Measurements from ENCODE around the gene ZBTB37.

The ZBTB37 gene

GRCh38 chr1:173913111-173913510 lies 44.9 kb downstream of the ZBTB37 start:
- Histone ChIP-seq H4K8ac (ENCODE audit: low read depth, low read length) (no peak overlapping the region), H2AFZ (ENCODE audit: low read length) (no peak overlapping the region), H3K4ac (ENCODE audit: low read length) (no peak overlapping the region), H3K4me1 (ENCODE audit: control insufficient read depth in 2 of 2, insufficient read depth in 1 of 2, low read depth in 1 of 2, low read length in 2 of 2) (no peaks in the 10 kb centered on the region), H3K23ac (ENCODE audit: low read depth, low read length, poor library complexity) (no peak overlapping the region), H2BK12ac (ENCODE audit: low read length) (no peak overlapping the region), H3K4me2 (ENCODE audit: insufficient read depth, low read length, poor library complexity, severe bottlenecking) (no peak overlapping the region), H3K4me3 (ENCODE audit: low read length in 2 of 2) (no peak overlapping the region), H4K91ac (ENCODE audit: low read depth, low read length, poor library complexity) (no peak overlapping the region), H2BK5ac (ENCODE audit: low read length) (no peak overlapping the region), H3K9me3 (replicated peaks in 1 of 2; ENCODE audit: control insufficient read depth in 2 of 2, insufficient read depth in 1 of 2, low read depth in 1 of 2, low read length in 2 of 2) (no peaks in the 10 kb centered on the region), H3K9ac (ENCODE audit: low read depth, low read length, poor library complexity) (no peak overlapping the region), H3K27ac (replicated peaks; ENCODE audit: low read length) (no peak overlapping the region), H3K27me3 (ENCODE audit: control insufficient read depth in 3 of 3, insufficient read depth in 3 of 3, low read depth in 1 of 3, low read length in 3 of 3) (no peaks in the 10 kb centered on the region), H2BK15ac (ENCODE audit: low read length) (no peak overlapping the region), H2BK120ac (ENCODE audit: low read depth, low read length) (no peak overlapping the region), H3K36me3 (replicated peaks in 1 of 2; ENCODE audit: control insufficient read depth in 2 of 2, insufficient read depth in 2 of 2, low read length in 2 of 2) (no peaks in the 10 kb centered on the region), H3K79me1 (ENCODE audit: low read depth, low read length) (no peaks in the 10 kb centered on the region), H3K14ac (ENCODE audit: low read length) (no peak overlapping the region), H3K18ac (ENCODE audit: low read length) (no peak overlapping the region), H2AK5ac (ENCODE audit: low read depth, low read length) (no peak overlapping the region)
- no peak for DNase-seq (ENCODE audit: low spot score)
- no CpG with 5 or more reads among the region's 3 CpGs for WGBS, 2 donors (ENCODE audit: extremely low coverage in 2 of 2, insufficient read length in 2 of 2, insufficient replicate concordance in 1 of 2)

GRCh38 chr1:173914366-173914871 lies 46.2 kb downstream of the ZBTB37 start:
- Histone ChIP-seq H3K18ac (ENCODE audit: low read length) (no peak overlapping the region), H3K27me3 (ENCODE audit: control insufficient read depth in 3 of 3, insufficient read depth in 3 of 3, low read depth in 1 of 3, low read length in 3 of 3) (no peaks in the 10 kb centered on the region), H2BK12ac (ENCODE audit: low read length) (no peak overlapping the region), H2BK5ac (ENCODE audit: low read length) (no peak overlapping the region), H3K79me1 (ENCODE audit: low read depth, low read length) (no peaks in the 10 kb centered on the region), H3K23ac (ENCODE audit: low read depth, low read length, poor library complexity) (no peak overlapping the region), H3K4ac (ENCODE audit: low read length) (no peak overlapping the region), H2AFZ (ENCODE audit: low read length) (no peak overlapping the region), H4K91ac (ENCODE audit: low read depth, low read length, poor library complexity) (no peak overlapping the region), H4K8ac (ENCODE audit: low read depth, low read length) (no peak overlapping the region), H3K4me2 (ENCODE audit: insufficient read depth, low read length, poor library complexity, severe bottlenecking) (no peak overlapping the region), H2BK120ac (ENCODE audit: low read depth, low read length) (no peak overlapping the region), H3K4me3 (ENCODE audit: low read length in 2 of 2) (no peak overlapping the region), H2BK15ac (ENCODE audit: low read length) (no peak overlapping the region), H3K9ac (ENCODE audit: low read depth, low read length, poor library complexity) (no peak overlapping the region), H3K14ac (ENCODE audit: low read length) (no peak overlapping the region), H3K27ac (replicated peaks; ENCODE audit: low read length) (no peak overlapping the region), H3K9me3 (replicated peaks in 1 of 2; ENCODE audit: control insufficient read depth in 2 of 2, insufficient read depth in 1 of 2, low read depth in 1 of 2, low read length in 2 of 2) (no peaks in the 10 kb centered on the region), H2AK5ac (ENCODE audit: low read depth, low read length) (no peak overlapping the region), H3K36me3 (replicated peaks in 1 of 2; ENCODE audit: control insufficient read depth in 2 of 2, insufficient read depth in 2 of 2, low read length in 2 of 2) (no peaks in the 10 kb centered on the region), H3K4me1 (ENCODE audit: control insufficient read depth in 2 of 2, insufficient read depth in 1 of 2, low read depth in 1 of 2, low read length in 2 of 2) (no peaks in the 10 kb centered on the region)
- no CpG with 5 or more reads among the region's 13 CpGs for WGBS, 2 donors (ENCODE audit: extremely low coverage in 2 of 2, insufficient read length in 2 of 2, insufficient replicate concordance in 1 of 2)
- DNase-seq (ENCODE audit: low spot score), result no peak

- no peak overlapping the region for H3K9ac ChIP-seq (ENCODE audit: low read depth, low read length, poor library complexity)
- H4K8ac ChIP-seq (ENCODE audit: low read depth, low read length), result no peak overlapping the region
- H2BK12ac ChIP-seq (ENCODE audit: low read length), result no peak overlapping the region
- H2BK15ac ChIP-seq (ENCODE audit: low read length), result no peak overlapping the region
- H3K4me2 ChIP-seq (ENCODE audit: insufficient read depth, low read length, poor library complexity, severe bottlenecking), result no peak overlapping the region
- H2AK5ac ChIP-seq (ENCODE audit: low read depth, low read length), result no peak overlapping the region
- H3K18ac ChIP-seq (ENCODE audit: low read length), result no peak overlapping the region
- no peaks in the 10 kb centered on the region for H3K36me3 ChIP-seq (replicated peaks in 1 of 2; ENCODE audit: control insufficient read depth in 2 of 2, insufficient read depth in 2 of 2, low read length in 2 of 2)
- no peak overlapping the region for H3K4ac ChIP-seq (ENCODE audit: low read length)
- H3K27me3 ChIP-seq (ENCODE audit: control insufficient read depth in 3 of 3, insufficient read depth in 3 of 3, low read depth in 1 of 3, low read length in 3 of 3), result no peaks in the 10 kb centered on the region
- no peaks in the 10 kb centered on the region for H3K9me3 ChIP-seq (replicated peaks in 1 of 2; ENCODE audit: control insufficient read depth in 2 of 2, insufficient read depth in 1 of 2, low read depth in 1 of 2, low read length in 2 of 2)
- no peaks in the 10 kb centered on the region for H3K79me1 ChIP-seq (ENCODE audit: low read depth, low read length)
- H3K4me3 ChIP-seq (ENCODE audit: low read length in 2 of 2), result no peak overlapping the region
- no peak overlapping the region for H3K27ac ChIP-seq (replicated peaks; ENCODE audit: low read length)
- no peak for DNase-seq (ENCODE audit: low spot score)
- H3K23ac ChIP-seq (ENCODE audit: low read depth, low read length, poor library complexity), result no peak overlapping the region
- no peaks in the 10 kb centered on the region for H3K4me1 ChIP-seq (ENCODE audit: control insufficient read depth in 2 of 2, insufficient read depth in 1 of 2, low read depth in 1 of 2, low read length in 2 of 2)
- no peak overlapping the region for H2AFZ ChIP-seq (ENCODE audit: low read length)
- WGBS, 2 donors (ENCODE audit: extremely low coverage in 2 of 2, insufficient read length in 2 of 2, insufficient replicate concordance in 1 of 2), result no CpG with 5 or more reads among the region's 2 CpGs
- no peak overlapping the region for H3K14ac ChIP-seq (ENCODE audit: low read length)
- H4K91ac ChIP-seq (ENCODE audit: low read depth, low read length, poor library complexity), result no peak overlapping the region
- no peak overlapping the region for H2BK120ac ChIP-seq (ENCODE audit: low read depth, low read length)
- H2BK5ac ChIP-seq (ENCODE audit: low read length), result no peak overlapping the region
These were observed 47.4 kb downstream of the ZBTB37 start for GRCh38 chr1:173915596-173915995.

- no peak overlapping the region for H3K4ac ChIP-seq (ENCODE audit: low read length)
- H3K23ac ChIP-seq (ENCODE audit: low read depth, low read length, poor library complexity), result no peak overlapping the region
- H2BK120ac ChIP-seq (ENCODE audit: low read depth, low read length), result no peak overlapping the region
- no peak overlapping the region for H3K27ac ChIP-seq (replicated peaks; ENCODE audit: low read length)
- H3K36me3 ChIP-seq (replicated peaks in 1 of 2; ENCODE audit: control insufficient read depth in 2 of 2, insufficient read depth in 2 of 2, low read length in 2 of 2), result no peaks in the 10 kb centered on the region
- H2BK5ac ChIP-seq (ENCODE audit: low read length), result no peak overlapping the region
- no peak overlapping the region for H2AK5ac ChIP-seq (ENCODE audit: low read depth, low read length)
- no peaks in the 10 kb centered on the region for H3K4me1 ChIP-seq (ENCODE audit: control insufficient read depth in 2 of 2, insufficient read depth in 1 of 2, low read depth in 1 of 2, low read length in 2 of 2)
- DNase-seq (ENCODE audit: low spot score), result no peak
- H3K9me3 ChIP-seq (replicated peaks in 1 of 2; ENCODE audit: control insufficient read depth in 2 of 2, insufficient read depth in 1 of 2, low read depth in 1 of 2, low read length in 2 of 2), result no peaks in the 10 kb centered on the region
- no peaks in the 10 kb centered on the region for H3K79me1 ChIP-seq (ENCODE audit: low read depth, low read length)
- H3K27me3 ChIP-seq (ENCODE audit: control insufficient read depth in 3 of 3, insufficient read depth in 3 of 3, low read depth in 1 of 3, low read length in 3 of 3), result no peaks in the 10 kb centered on the region
- no peak overlapping the region for H3K4me3 ChIP-seq (ENCODE audit: low read length in 2 of 2)
- no peak overlapping the region for H4K91ac ChIP-seq (ENCODE audit: low read depth, low read length, poor library complexity)
- H2BK15ac ChIP-seq (ENCODE audit: low read length), result no peak overlapping the region
- H3K4me2 ChIP-seq (ENCODE audit: insufficient read depth, low read length, poor library complexity, severe bottlenecking), result no peak overlapping the region
- no peak overlapping the region for H3K14ac ChIP-seq (ENCODE audit: low read length)
- no CpG with 5 or more reads among the region's 4 CpGs for WGBS, 2 donors (ENCODE audit: extremely low coverage in 2 of 2, insufficient read length in 2 of 2, insufficient replicate concordance in 1 of 2)
- no peak overlapping the region for H4K8ac ChIP-seq (ENCODE audit: low read depth, low read length)
- no peak overlapping the region for H2AFZ ChIP-seq (ENCODE audit: low read length)
- no peak overlapping the region for H3K9ac ChIP-seq (ENCODE audit: low read depth, low read length, poor library complexity)
- H2BK12ac ChIP-seq (ENCODE audit: low read length), result no peak overlapping the region
- H3K18ac ChIP-seq (ENCODE audit: low read length), result no peak overlapping the region
These were observed 48.5 kb downstream of the ZBTB37 start for GRCh38 chr1:173916667-173917066.
